Stomach smooth muscle (tissue), 2 donors: ENCODE results near the gene CFAP47.
"Not testable (repeated sequence)": the region's sequence is repeated elsewhere in the genome, so short reads cannot be mapped to it uniquely, and the experiment has no call there.

Experiments used
- H3K27ac ChIP-seq: one replicate; pipeline ENCODE4 v1.7.0; 2013; ENCODE audit warnings: mild to moderate bottlenecking, low read length, inconsistent platforms
- H3K27me3 ChIP-seq, 2 donors: one replicate each; pipeline ENCODE4 v1.7.0; 2013; ENCODE audit warnings: low read length in 2 of 2; ENCODE audit not compliant: insufficient read depth in 2 of 2, control insufficient read depth in 1 of 2
- H3K36me3 ChIP-seq, 2 donors: one replicate each; pipeline ENCODE4 v1.7.0; 2013; ENCODE audit warnings: low read length in 2 of 2; ENCODE audit not compliant: control insufficient read depth in 2 of 2, insufficient read depth in 2 of 2
- H3K4me1 ChIP-seq: one replicate; pipeline ENCODE4 v1.7.0; 2013; ENCODE audit warnings: low read length; ENCODE audit not compliant: control insufficient read depth, insufficient read depth
- H3K4me3 ChIP-seq, 2 donors: one replicate each; pipeline ENCODE4 v1.7.0; 2013; ENCODE audit warnings: low read length in 2 of 2
- H3K9ac ChIP-seq, 2 donors: one replicate each; pipeline ENCODE4 v1.7.0; 2013; ENCODE audit warnings: low read length in 2 of 2, mild to moderate bottlenecking in 1 of 2
- H3K9me3 ChIP-seq, 2 donors: one replicate each; pipeline ENCODE4 v1.7.0; 2013; ENCODE audit warnings: low read length in 2 of 2; ENCODE audit not compliant: control insufficient read depth in 2 of 2
- donor health status: healthy.
- donor health status: Pancreatic carcinoma.

CFAP47 gene

GRCh38 chrX:35919536-35920309 lies at the start of gene CFAP47:
Gene CFAP47 (plus strand): TSS chrX:35919734. CDS start chrX:35919800, 66 bp downstream.
- H3K9me3 ChIP-seq, result no peaks in the 10 kb centered on the region
- H3K27me3 ChIP-seq, result no peaks in the 10 kb centered on the region
- H3K36me3 ChIP-seq, result no peaks in the 10 kb centered on the region
- no peak within 1 kb of the TSS for H3K27ac ChIP-seq
- H3K4me3 ChIP-seq, result peak within 1 kb of the TSS; percentile 31 to 47
- H3K4me1 ChIP-seq, result no peaks in the 10 kb centered on the region
- H3K9ac ChIP-seq, result no peak within 1 kb of the TSS

GRCh38 chrX:35880601-35881000 lies 38.9 kb upstream of the CFAP47 start:
- no peaks in the 10 kb centered on the region for H3K27me3 ChIP-seq
- no peaks in the 10 kb centered on the region for H3K4me1 ChIP-seq
- H3K4me3 ChIP-seq, result no peak overlapping the region
- no peaks in the 10 kb centered on the region for H3K9me3 ChIP-seq
- no peaks in the 10 kb centered on the region for H3K36me3 ChIP-seq
- H3K27ac ChIP-seq, result no peak overlapping the region
- no peak overlapping the region for H3K9ac ChIP-seq

GRCh38 chrX:35886135-35886534 lies 33.4 kb upstream of the CFAP47 start:
- Histone ChIP-seq H3K36me3 (no peaks in the 10 kb centered on the region), H3K9ac (no peak overlapping the region), H3K9me3 (no peaks in the 10 kb centered on the region), H3K27ac (no peak overlapping the region), H3K27me3 (no peaks in the 10 kb centered on the region), H3K4me1 (no peaks in the 10 kb centered on the region), H3K4me3 (no peak overlapping the region)

- Histone ChIP-seq H3K36me3 (no peaks in the 10 kb centered on the region), H3K9me3 (no peaks in the 10 kb centered on the region), H3K9ac (no peak overlapping the region), H3K27me3 (no peaks in the 10 kb centered on the region), H3K4me3 (no peak overlapping the region), H3K4me1 (no peaks in the 10 kb centered on the region), H3K27ac (no peak overlapping the region)
Measured at GRCh38 chrX:35890699-35891098, 28.8 kb upstream of the CFAP47 start.

GRCh38 chrX:35986816-35987215 lies 67.3 kb downstream of the CFAP47 start:
- H3K27ac ChIP-seq, H3K4me1 ChIP-seq, H3K4me3 ChIP-seq, H3K9ac ChIP-seq, H3K27me3 ChIP-seq, H3K36me3 ChIP-seq, H3K9me3 ChIP-seq: not testable (repeated sequence)

- no peak overlapping the region for H3K9ac ChIP-seq
- no peaks in the 10 kb centered on the region for H3K4me1 ChIP-seq
- no peaks in the 10 kb centered on the region for H3K9me3 ChIP-seq
- no peak overlapping the region for H3K27ac ChIP-seq
- no peaks in the 10 kb centered on the region for H3K27me3 ChIP-seq
- no peak overlapping the region for H3K4me3 ChIP-seq
- no peaks in the 10 kb centered on the region for H3K36me3 ChIP-seq
Measured at GRCh38 chrX:36007207-36007606, 87.7 kb downstream of the CFAP47 start.

- no peaks in the 10 kb centered on the region for H3K36me3 ChIP-seq
- peaks cover 0 to 2% of the 10 kb centered on the region in 2 donors for H3K27me3 ChIP-seq
- no peak overlapping the region for H3K4me3 ChIP-seq
- no peak overlapping the region for H3K9ac ChIP-seq
- H3K4me1 ChIP-seq, result no peaks in the 10 kb centered on the region
- H3K27ac ChIP-seq, result no peak overlapping the region
- H3K9me3 ChIP-seq, result no peaks in the 10 kb centered on the region
Measured at GRCh38 chrX:36019125-36019524, 99.6 kb downstream of the CFAP47 start.

GRCh38 chrX:36035550-36035949 lies 116.0 kb downstream of the CFAP47 start:
- H3K4me1 ChIP-seq, result no peaks in the 10 kb centered on the region
- H3K36me3 ChIP-seq, result no peaks in the 10 kb centered on the region
- H3K27ac ChIP-seq, result no peak overlapping the region
- no peak overlapping the region for H3K9ac ChIP-seq
- no peak overlapping the region for H3K4me3 ChIP-seq
- no peaks in the 10 kb centered on the region for H3K27me3 ChIP-seq
- no peaks in the 10 kb centered on the region for H3K9me3 ChIP-seq

- no peaks in the 10 kb centered on the region for H3K4me1 ChIP-seq
- no peaks in the 10 kb centered on the region for H3K36me3 ChIP-seq
- H3K4me3 ChIP-seq, result no peak overlapping the region
- H3K9me3 ChIP-seq, result no peaks in the 10 kb centered on the region
- H3K27me3 ChIP-seq, result no peaks in the 10 kb centered on the region
- H3K9ac ChIP-seq, result no peak overlapping the region
- H3K27ac ChIP-seq, result no peak overlapping the region
Measured at GRCh38 chrX:36062778-36063177, 143.2 kb downstream of the CFAP47 start.

GRCh38 chrX:36071061-36071460 lies 151.5 kb downstream of the CFAP47 start:
- Histone ChIP-seq H3K36me3 (no peaks in the 10 kb centered on the region), H3K9me3 (no peaks in the 10 kb centered on the region), H3K9ac (no peak overlapping the region), H3K27ac (no peak overlapping the region), H3K27me3 (no peaks in the 10 kb centered on the region), H3K4me1 (no peaks in the 10 kb centered on the region), H3K4me3 (no peak overlapping the region)

- H3K9me3 ChIP-seq, H3K4me1 ChIP-seq, H3K9ac ChIP-seq, H3K4me3 ChIP-seq, H3K27ac ChIP-seq, H3K36me3 ChIP-seq, H3K27me3 ChIP-seq: not testable (repeated sequence)
Measured at GRCh38 chrX:36075009-36075408, 155.5 kb downstream of the CFAP47 start.
